Epithelial cell of esophagus (primary cell): ENCODE results near the gene MYO9A.
"Not testable (repeated sequence)": the region's sequence is repeated elsewhere in the genome, so short reads cannot be mapped to it uniquely, and the experiment has no call there.

ENCODE experiments used
- DNase-seq: peaks from one replicate; pipeline ENCODE4 v3.0.0; 2010; ENCODE audit warnings: low read depth
- H3K4me3 ChIP-seq: 2 replicates; pipeline ENCODE4 v1.5.1; 2011; ENCODE audit warnings: mild to moderate bottlenecking, low read length, control low read depth
- CTCF ChIP-seq: IDR thresholded peaks from 2 replicates; pipeline ENCODE4 v1.5.1; 2011; ENCODE audit warnings: low read depth, mild to moderate bottlenecking, low read length, control low read depth, inconsistent platforms; ENCODE audit not compliant: insufficient read depth; ENCODE audit errors: missing control alignments

MYO9A gene

GRCh38 chr15:71885390-71885789 is 232.6 kb downstream of the MYO9A start:
- no peak overlapping the region for H3K4me3 ChIP-seq
- no peak for TF ChIP-seq CTCF
- DNase-seq = no peak

- no peak for DNase-seq
- no peak for TF ChIP-seq CTCF
- no peak overlapping the region for H3K4me3 ChIP-seq
Measured at GRCh38 chr15:71883447-71883846, 234.5 kb downstream of the MYO9A start.

- no peak overlapping the region for H3K4me3 ChIP-seq
- no peak for TF ChIP-seq CTCF
- DNase-seq = no peak
Measured at GRCh38 chr15:71880276-71880675, 237.7 kb downstream of the MYO9A start.

GRCh38 chr15:71874245-71874644 is 243.7 kb downstream of the MYO9A start:
- H3K4me3 ChIP-seq = no peak overlapping the region
- DNase-seq = no peak
- no peak for TF ChIP-seq CTCF

GRCh38 chr15:71858232-71858631 is 259.7 kb downstream of the MYO9A start:
- DNase-seq, H3K4me3 ChIP-seq: not testable (repeated sequence)

- no peak for DNase-seq
- H3K4me3 ChIP-seq = no peak overlapping the region
- TF ChIP-seq CTCF = no peak
Measured at GRCh38 chr15:71853543-71853942, 264.4 kb downstream of the MYO9A start.

- H3K4me3 ChIP-seq = no peak overlapping the region
- no peak for DNase-seq
- TF ChIP-seq CTCF = no peak
Measured at GRCh38 chr15:71844916-71845315, 273.0 kb downstream of the MYO9A start.

GRCh38 chr15:71841563-71841962 is 276.4 kb downstream of the MYO9A start:
- DNase-seq = no peak
- no peak for TF ChIP-seq CTCF
- no peak overlapping the region for H3K4me3 ChIP-seq
